GM18870 (cell line): Measurements from ENCODE around the gene PAGR1.
A peak's percentile ranks its signal among the peaks of the same experiment; 100 is the strongest.
"Not testable (repeated sequence)": the region's sequence is repeated elsewhere in the genome, so short reads cannot be mapped to it uniquely, and the experiment has no call there.

Experiments
- ATAC-seq: cut with Tn5 transposase; IDR thresholded peaks from one replicate; pipeline ENCODE4 v1.9.1; 2021; ENCODE audit warnings: moderate library complexity; ENCODE audit not compliant: unreplicated experiment

PAGR1 gene

GRCh38 chr16:29791845-29792807 lies 23.8 kb upstream of the PAGR1 start:
- ATAC-seq: no peak

GRCh38 chr16:29793153-29793552 lies 22.8 kb upstream of the PAGR1 start:
- ATAC-seq: not testable (repeated sequence)

GRCh38 chr16:29794231-29794710 lies 21.7 kb upstream of the PAGR1 start:
- no peak for ATAC-seq

- ATAC-seq: no peak
Observed at GRCh38 chr16:29802416-29802935, 13.5 kb upstream of the PAGR1 start.

GRCh38 chr16:29804020-29804419 lies 11.9 kb upstream of the PAGR1 start:
- ATAC-seq: no peak

- no peak for ATAC-seq
Observed at GRCh38 chr16:29804455-29805231, 11.3 kb upstream of the PAGR1 start.

GRCh38 chr16:29805232-29806098 lies 10.5 kb upstream of the PAGR1 start:
- peak; percentile 43 for ATAC-seq

GRCh38 chr16:29806099-29806579 lies 9.8 kb upstream of the PAGR1 start, which contains the start of gene MAZ:
MAZ (plus strand) TSS chr16:29806529; CDS start chr16:29806702, 173 bp downstream.
- no peak for ATAC-seq

GRCh38 chr16:29806641-29807425 lies 9.1 kb upstream of the PAGR1 start:
- no peak for ATAC-seq

GRCh38 chr16:29807426-29808218 lies 8.3 kb upstream of the PAGR1 start:
- ATAC-seq: peak; percentile 27

GRCh38 chr16:29808219-29808900 lies 7.6 kb upstream of the PAGR1 start:
- ATAC-seq: no peak

- no peak for ATAC-seq
Observed at GRCh38 chr16:29809031-29809747, 6.8 kb upstream of the PAGR1 start.

- no peak for ATAC-seq
Observed at GRCh38 chr16:29809850-29810698, 5.9 kb upstream of the PAGR1 start.

GRCh38 chr16:29810699-29811169 lies 5.2 kb upstream of the PAGR1 start:
- no peak for ATAC-seq

GRCh38 chr16:29811170-29811895 lies 4.6 kb upstream of the PAGR1 start:
- ATAC-seq: no peak
